GM12878 (cell line): Measurements from ENCODE around the gene COQ4. TPM values are rescaled to one million over a fixed set of nuclear protein-coding genes. Genes with fewer than 3 reads are reported as not detected.

Source experiments
- BACH1 ChIP-seq: fragments of 450-650 bp; IDR thresholded peaks from 2 replicates; pipeline ENCODE4 v1.6.1; 2017; ENCODE audit warnings: mild to moderate bottlenecking, borderline replicate concordance
- BHLHE40 ChIP-seq, 2 experiments: fragments of 450-650 bp in 1 of 2; IDR thresholded peaks; 2 replicates each; pipeline ENCODE4 v1.6.1; 2011 to 2017; ENCODE audit warnings: low read depth in 2 of 2, borderline replicate concordance in 1 of 2, improper control_type of control experiment in 1 of 2, low read length in 1 of 2, mild to moderate bottlenecking in 1 of 2
- CREM ChIP-seq: IDR thresholded peaks from 2 replicates; pipeline ENCODE4 v1.6.1; 2014; ENCODE audit warnings: antibody characterized with exemption, low read depth
- FOS ChIP-seq: IDR thresholded peaks from 3 replicates; pipeline ENCODE4 v1.6.1; 2011; ENCODE audit warnings: borderline replicate concordance; ENCODE audit not compliant: insufficient read length; ENCODE audit errors: extremely low read depth
- JUNB ChIP-seq: IDR thresholded peaks from 2 replicates; pipeline ENCODE4 v1.6.1; 2016; ENCODE audit warnings: antibody characterized with exemption, mild to moderate bottlenecking
- LARP7 ChIP-seq: fragments of 450-650 bp; IDR thresholded peaks from 2 replicates; pipeline ENCODE4 v1.6.1; 2017; ENCODE audit warnings: mild to moderate bottlenecking
- MTA3 ChIP-seq: IDR thresholded peaks from 2 replicates; pipeline ENCODE4 v1.6.1; 2012; ENCODE audit warnings: low read length, inconsistent platforms, borderline replicate concordance
- NR2C1 ChIP-seq: fragments of 450-650 bp; IDR thresholded peaks from 2 replicates; pipeline ENCODE4 v1.6.1; 2017; ENCODE audit warnings: antibody characterized with exemption, mild to moderate bottlenecking, moderate library complexity
- POLR2A ChIP-seq: IDR thresholded peaks from 2 replicates; pipeline ENCODE4 v1.6.1; 2011; ENCODE audit warnings: low read depth, mild to moderate bottlenecking, low read length
- RCOR1 ChIP-seq: conservative IDR thresholded peaks from 2 replicates; pipeline ENCODE4 v1.6.1; 2012; ENCODE audit warnings: low read depth, low read length, improper control_type of control experiment
- STAT3 ChIP-seq: IDR thresholded peaks from 2 replicates; pipeline ENCODE4 v1.6.1; 2011; ENCODE audit warnings: low read depth, low read length, improper control_type of control experiment
- TAF1 ChIP-seq: IDR thresholded peaks from 2 replicates; pipeline ENCODE4 v1.6.1; 2011; ENCODE audit warnings: mild to moderate bottlenecking, low read depth, low read length, borderline replicate concordance
- TBL1XR1 ChIP-seq: IDR thresholded peaks from 2 replicates; pipeline ENCODE4 v1.6.1; 2012; ENCODE audit warnings: low read depth, low read length, improper control_type of control experiment
- ZNF384 ChIP-seq: IDR thresholded peaks from 2 replicates; pipeline ENCODE4 v1.6.1; 2012; ENCODE audit warnings: low read depth, mild to moderate bottlenecking, low read length, improper control_type of control experiment, borderline replicate concordance
- ZZZ3 ChIP-seq: IDR thresholded peaks from 2 replicates; pipeline ENCODE4 v1.6.1; 2011; ENCODE audit warnings: low read depth; ENCODE audit not compliant: control insufficient read depth, insufficient read length
- polyA plus RNA-seq, 11 experiments: library from polyadenylated mRNA; depleted of rRNA in 4 of 11; unstranded in 6 of 11; stranded (reverse) in 5 of 11; fragments of >200 nt; fragmentation: Nextera tagmentation in 4 of 11; fragmentation: Illumina TruSeq in 1 of 11; extraction: Ambion mirVana in 4 of 11; extraction: Trizol in 1 of 11; gene quantifications; 1 replicate in 1 of 11; 2 replicates in 10 of 11; pipeline versions ENCODE4 v1.2.1 to v1.2.3, GENCODE V29; 2011 to 2016; ENCODE audit warnings: inconsistent platforms in 2 of 11, missing spikeins in 2 of 11, low read depth in 1 of 11
- total RNA-seq, 4 experiments: library from RNA; depleted of rRNA in 3 of 4; stranded (reverse); fragments of >200 nt in 3 of 4; fragmentation: Illumina TruSeq in 1 of 4; extraction: Trizol in 1 of 4; gene quantifications; 2 replicates each; pipeline versions ENCODE4 v1.2.1 to v1.2.3, GENCODE V29; 2013 to 2021
- TF ChIP-seq, protein P1 (sequence below): IDR thresholded peaks from 2 replicates; pipeline ENCODE4 v1.6.1; 2012; ENCODE audit warnings: low read depth, low read length, improper control_type of control experiment
- TF ChIP-seq, protein P2 (sequence below): fragments of 450-650 bp; formaldehyde crosslinking; IDR thresholded peaks from 2 replicates; pipeline ENCODE4 v1.4.0; 2022; ENCODE audit warnings: mild to moderate bottlenecking, moderate library complexity
- TF ChIP-seq, protein P3 (sequence below): fragments of 450-650 bp; formaldehyde crosslinking; IDR thresholded peaks from 2 replicates; pipeline ENCODE4 v1.5.0; 2022; ENCODE audit warnings: mild to moderate bottlenecking, missing genetic modification characterization
- TF ChIP-seq, protein P4 (sequence below): IDR thresholded peaks from 2 replicates; pipeline ENCODE4 v1.6.1; 2011; ENCODE audit warnings: low read depth, low read length, improper control_type of control experiment, borderline replicate concordance
- TF ChIP-seq, protein P5 (sequence below): IDR thresholded peaks from 2 replicates; pipeline ENCODE4 v1.6.1; 2012; ENCODE audit warnings: low read length, inconsistent platforms

Gene COQ4
- total and polyA plus RNA-seq, 10 of the 15 experiments (the other 5 are each of a cell fraction or from before 2014, with no cell fraction given), result 3.8 to 64.1 (median 38.6) TPM

DNA sequence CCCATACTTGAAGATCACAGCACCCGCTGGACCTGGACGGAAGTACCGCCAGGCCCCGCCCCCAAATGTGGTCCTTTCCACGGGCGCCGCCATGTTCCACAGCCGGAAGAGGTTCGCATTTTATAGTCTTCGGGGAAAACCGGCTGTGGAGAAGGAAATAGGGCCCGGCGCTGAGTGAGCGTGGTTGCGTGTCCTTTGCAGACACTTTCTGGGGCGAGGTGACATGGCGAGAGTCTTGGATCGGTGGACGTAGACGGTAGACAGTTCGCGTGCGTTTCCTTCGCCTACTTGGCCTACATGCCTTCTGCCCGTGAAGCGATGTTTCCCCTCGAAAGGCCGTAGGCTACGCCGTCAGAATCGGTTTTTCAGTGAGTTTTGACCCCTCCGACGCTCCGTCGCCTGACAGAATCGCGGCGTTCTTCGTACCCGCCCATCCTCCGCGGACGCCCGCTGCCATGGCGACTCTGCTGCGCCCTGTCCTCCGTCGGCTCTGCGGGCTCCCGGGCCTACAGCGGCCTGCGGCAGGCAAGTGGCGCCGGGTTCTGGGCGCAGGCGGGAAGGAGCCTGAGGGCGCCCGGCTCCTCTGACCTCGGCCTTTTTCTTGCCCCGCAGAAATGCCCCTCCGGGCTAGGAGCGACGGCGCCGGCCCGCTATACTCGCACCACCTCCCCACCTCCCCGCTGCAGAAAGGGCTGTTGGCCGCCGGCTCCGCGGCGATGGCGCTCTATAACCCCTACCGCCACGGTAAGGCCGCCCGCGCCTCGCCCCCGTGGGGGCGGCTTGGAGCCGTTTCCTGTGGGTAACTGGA lies at the start of gene COQ4, which contains the start of gene TRUB2 (continued):
- TF ChIP-seq, protein P1, sequence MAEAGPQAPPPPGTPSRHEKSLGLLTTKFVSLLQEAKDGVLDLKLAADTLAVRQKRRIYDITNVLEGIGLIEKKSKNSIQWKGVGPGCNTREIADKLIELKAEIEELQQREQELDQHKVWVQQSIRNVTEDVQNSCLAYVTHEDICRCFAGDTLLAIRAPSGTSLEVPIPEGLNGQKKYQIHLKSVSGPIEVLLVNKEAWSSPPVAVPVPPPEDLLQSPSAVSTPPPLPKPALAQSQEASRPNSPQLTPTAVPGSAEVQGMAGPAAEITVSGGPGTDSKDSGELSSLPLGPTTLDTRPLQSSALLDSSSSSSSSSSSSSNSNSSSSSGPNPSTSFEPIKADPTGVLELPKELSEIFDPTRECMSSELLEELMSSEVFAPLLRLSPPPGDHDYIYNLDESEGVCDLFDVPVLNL, result no peak
- peak; percentile 86 for TF ChIP-seq CREM
- TF ChIP-seq BHLHE40 (IDR thresholded peaks at IDR 0.05; ENCODE audit: borderline replicate concordance in 1 of 2, low read depth in 2 of 2, low read length in 1 of 2), result peak in 1 of 2 experiments; percentile 42; a peak in 1 of 4 replicates
- no peak; the same call in 1 of the 2 replicates for TF ChIP-seq TBL1XR1
- TF ChIP-seq, protein P2, sequence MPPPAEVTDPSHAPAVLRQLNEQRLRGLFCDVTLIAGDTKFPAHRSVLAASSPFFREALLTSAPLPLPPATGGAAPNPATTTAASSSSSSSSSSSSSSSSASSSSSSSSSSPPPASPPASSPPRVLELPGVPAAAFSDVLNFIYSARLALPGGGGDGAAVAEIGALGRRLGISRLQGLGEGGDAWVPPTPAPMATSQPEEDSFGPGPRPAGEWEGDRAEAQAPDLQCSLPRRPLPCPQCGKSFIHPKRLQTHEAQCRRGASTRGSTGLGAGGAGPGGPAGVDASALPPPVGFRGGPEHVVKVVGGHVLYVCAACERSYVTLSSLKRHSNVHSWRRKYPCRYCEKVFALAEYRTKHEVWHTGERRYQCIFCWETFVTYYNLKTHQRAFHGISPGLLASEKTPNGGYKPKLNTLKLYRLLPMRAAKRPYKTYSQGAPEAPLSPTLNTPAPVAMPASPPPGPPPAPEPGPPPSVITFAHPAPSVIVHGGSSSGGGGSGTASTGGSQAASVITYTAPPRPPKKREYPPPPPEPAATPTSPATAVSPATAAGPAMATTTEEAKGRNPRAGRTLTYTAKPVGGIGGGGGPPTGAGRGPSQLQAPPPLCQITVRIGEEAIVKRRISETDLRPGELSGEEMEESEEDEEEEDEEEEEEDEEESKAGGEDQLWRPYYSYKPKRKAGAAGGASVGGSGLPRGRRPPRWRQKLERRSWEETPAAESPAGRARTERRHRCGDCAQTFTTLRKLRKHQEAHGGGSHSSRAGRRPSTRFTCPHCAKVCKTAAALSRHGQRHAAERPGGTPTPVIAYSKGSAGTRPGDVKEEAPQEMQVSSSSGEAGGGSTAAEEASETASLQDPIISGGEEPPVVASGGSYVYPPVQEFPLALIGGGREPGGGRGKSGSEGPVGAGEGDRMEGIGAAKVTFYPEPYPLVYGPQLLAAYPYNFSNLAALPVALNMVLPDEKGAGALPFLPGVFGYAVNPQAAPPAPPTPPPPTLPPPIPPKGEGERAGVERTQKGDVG (CRISPR knock-in tag), result no peak
- TF ChIP-seq POLR2A, result peak; percentile 80
- no peak for TF ChIP-seq ZNF384
- TF ChIP-seq NR2C1, result peak; percentile 80
- TF ChIP-seq MTA3, result no peak; the same call in 1 of the 2 replicates
- TF ChIP-seq BACH1, result peak; percentile 29; the same call in 1 of the 2 replicates
- TF ChIP-seq TAF1, result peak; percentile 69; the same call in 1 of the 2 replicates
- TF ChIP-seq ZZZ3, result no peak
- TF ChIP-seq LARP7, result peak; percentile 78
- no peak for TF ChIP-seq STAT3
- TF ChIP-seq, protein P3, sequence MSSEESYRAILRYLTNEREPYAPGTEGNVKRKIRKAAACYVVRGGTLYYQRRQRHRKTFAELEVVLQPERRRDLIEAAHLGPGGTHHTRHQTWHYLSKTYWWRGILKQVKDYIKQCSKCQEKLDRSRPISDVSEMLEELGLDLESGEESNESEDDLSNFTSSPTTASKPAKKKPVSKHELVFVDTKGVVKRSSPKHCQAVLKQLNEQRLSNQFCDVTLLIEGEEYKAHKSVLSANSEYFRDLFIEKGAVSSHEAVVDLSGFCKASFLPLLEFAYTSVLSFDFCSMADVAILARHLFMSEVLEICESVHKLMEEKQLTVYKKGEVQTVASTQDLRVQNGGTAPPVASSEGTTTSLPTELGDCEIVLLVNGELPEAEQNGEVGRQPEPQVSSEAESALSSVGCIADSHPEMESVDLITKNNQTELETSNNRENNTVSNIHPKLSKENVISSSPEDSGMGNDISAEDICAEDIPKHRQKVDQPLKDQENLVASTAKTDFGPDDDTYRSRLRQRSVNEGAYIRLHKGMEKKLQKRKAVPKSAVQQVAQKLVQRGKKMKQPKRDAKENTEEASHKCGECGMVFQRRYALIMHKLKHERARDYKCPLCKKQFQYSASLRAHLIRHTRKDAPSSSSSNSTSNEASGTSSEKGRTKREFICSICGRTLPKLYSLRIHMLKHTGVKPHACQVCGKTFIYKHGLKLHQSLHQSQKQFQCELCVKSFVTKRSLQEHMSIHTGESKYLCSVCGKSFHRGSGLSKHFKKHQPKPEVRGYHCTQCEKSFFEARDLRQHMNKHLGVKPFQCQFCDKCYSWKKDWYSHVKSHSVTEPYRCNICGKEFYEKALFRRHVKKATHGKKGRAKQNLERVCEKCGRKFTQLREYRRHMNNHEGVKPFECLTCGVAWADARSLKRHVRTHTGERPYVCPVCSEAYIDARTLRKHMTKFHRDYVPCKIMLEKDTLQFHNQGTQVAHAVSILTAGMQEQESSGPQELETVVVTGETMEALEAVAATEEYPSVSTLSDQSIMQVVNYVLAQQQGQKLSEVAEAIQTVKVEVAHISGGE (CRISPR knock-in tag), result peak; percentile 96
- TF ChIP-seq, protein P4, sequence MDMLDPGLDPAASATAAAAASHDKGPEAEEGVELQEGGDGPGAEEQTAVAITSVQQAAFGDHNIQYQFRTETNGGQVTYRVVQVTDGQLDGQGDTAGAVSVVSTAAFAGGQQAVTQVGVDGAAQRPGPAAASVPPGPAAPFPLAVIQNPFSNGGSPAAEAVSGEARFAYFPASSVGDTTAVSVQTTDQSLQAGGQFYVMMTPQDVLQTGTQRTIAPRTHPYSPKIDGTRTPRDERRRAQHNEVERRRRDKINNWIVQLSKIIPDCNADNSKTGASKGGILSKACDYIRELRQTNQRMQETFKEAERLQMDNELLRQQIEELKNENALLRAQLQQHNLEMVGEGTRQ, result no peak
- TF ChIP-seq RCOR1, result peak; percentile 32; the same call in 1 of the 2 replicates
- no peak; the same call in 1 of the 2 replicates for TF ChIP-seq JUNB
- TF ChIP-seq, protein P5, sequence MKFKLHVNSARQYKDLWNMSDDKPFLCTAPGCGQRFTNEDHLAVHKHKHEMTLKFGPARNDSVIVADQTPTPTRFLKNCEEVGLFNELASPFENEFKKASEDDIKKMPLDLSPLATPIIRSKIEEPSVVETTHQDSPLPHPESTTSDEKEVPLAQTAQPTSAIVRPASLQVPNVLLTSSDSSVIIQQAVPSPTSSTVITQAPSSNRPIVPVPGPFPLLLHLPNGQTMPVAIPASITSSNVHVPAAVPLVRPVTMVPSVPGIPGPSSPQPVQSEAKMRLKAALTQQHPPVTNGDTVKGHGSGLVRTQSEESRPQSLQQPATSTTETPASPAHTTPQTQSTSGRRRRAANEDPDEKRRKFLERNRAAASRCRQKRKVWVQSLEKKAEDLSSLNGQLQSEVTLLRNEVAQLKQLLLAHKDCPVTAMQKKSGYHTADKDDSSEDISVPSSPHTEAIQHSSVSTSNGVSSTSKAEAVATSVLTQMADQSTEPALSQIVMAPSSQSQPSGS, result no peak; the same call in 1 of the 2 replicates
- TF ChIP-seq FOS, result no peak
